ENCODE data around the gene SLC27A3. TPM values are rescaled to one million over a fixed set of nuclear protein-coding genes. Genes with fewer than 3 reads are reported as not detected.

SLC27A3 gene
- total RNA-seq, 4 donors from 2014 or later = 12.9 to 364 (median 36.7) TPM

DNA sequence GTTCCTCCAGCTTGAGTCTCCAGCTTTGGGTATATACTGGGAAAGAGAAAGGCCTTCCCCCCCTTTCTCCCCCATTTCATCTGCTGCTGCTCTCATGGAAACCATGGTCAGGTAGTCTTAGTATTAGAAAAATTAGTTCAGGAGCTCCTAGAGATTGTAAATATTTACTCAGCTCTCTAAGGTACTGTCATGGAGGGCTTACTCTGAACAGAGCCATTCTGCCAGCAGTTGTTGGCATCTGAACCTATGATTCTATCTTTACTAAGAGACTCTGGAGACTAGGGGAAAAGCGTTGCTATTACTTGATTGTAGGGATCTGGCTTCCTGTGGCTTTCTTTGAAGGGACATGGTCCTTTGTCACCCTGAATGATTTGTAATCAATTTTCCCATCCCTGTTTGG lies 41.2 kb upstream of the SLC27A3 start:
- intact Hi-C loops (cut with DNase I; ENCODE audit: low total_unique reads) = no loop called here
- no peak overlapping the region for H3K4me3 ChIP-seq

DNA sequence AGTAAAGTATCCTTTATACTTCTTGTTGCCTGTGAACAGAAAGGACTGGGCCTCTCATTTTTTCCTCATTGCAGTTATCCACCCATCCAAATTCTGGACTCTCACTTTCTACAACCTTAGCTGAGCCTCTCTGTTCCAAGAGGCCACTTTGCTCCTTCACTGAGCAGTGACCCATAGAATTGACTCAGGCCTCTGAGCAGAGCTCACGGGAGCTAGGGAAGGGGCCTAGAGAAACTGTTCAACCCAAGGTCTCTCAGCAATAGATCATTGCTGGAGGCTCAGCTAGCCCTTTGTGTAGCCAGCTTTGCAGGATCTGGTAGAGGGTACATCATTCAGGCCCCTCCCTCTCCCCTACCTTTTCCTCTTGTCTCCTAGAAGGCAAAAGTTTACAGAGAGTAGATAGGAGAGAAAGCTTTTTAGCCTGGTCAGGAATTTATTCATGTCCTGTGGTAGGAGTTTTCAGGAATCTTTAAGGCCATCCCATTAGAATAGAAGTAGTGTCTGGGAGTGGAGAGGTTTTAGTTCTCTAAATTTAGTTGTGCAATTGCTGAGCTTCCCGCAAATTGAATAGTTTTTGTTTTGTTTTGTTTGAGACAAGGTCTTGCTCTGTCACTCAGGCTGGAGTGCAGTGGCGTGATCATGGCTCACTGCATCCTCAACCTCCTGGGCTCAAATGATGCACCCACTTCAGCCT lies 40.7 kb upstream of the SLC27A3 start:
- no peak overlapping the region for H3K27ac ChIP-seq

More for the DNA sequence above, 41.2 kb upstream of the SLC27A3 start:
- Histone ChIP-seq H3K27ac (no peak overlapping the region), H3K36me3 (no peaks in the 10 kb centered on the region), H3K4me1 (peaks cover 0 to 4% of the 10 kb centered on the region in 2 donors), H3K9me3 (no peaks in the 10 kb centered on the region), H3K27me3 (no peaks in the 10 kb centered on the region)
- no peak for DNase-seq
- TF ChIP-seq, protein P1, sequence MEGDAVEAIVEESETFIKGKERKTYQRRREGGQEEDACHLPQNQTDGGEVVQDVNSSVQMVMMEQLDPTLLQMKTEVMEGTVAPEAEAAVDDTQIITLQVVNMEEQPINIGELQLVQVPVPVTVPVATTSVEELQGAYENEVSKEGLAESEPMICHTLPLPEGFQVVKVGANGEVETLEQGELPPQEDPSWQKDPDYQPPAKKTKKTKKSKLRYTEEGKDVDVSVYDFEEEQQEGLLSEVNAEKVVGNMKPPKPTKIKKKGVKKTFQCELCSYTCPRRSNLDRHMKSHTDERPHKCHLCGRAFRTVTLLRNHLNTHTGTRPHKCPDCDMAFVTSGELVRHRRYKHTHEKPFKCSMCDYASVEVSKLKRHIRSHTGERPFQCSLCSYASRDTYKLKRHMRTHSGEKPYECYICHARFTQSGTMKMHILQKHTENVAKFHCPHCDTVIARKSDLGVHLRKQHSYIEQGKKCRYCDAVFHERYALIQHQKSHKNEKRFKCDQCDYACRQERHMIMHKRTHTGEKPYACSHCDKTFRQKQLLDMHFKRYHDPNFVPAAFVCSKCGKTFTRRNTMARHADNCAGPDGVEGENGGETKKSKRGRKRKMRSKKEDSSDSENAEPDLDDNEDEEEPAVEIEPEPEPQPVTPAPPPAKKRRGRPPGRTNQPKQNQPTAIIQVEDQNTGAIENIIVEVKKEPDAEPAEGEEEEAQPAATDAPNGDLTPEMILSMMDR (IDR thresholded peaks at IDR 0.05) = no peak
- TF ChIP-seq POLR2A (IDR thresholded peaks at IDR 0.05) = no peak

DNA sequence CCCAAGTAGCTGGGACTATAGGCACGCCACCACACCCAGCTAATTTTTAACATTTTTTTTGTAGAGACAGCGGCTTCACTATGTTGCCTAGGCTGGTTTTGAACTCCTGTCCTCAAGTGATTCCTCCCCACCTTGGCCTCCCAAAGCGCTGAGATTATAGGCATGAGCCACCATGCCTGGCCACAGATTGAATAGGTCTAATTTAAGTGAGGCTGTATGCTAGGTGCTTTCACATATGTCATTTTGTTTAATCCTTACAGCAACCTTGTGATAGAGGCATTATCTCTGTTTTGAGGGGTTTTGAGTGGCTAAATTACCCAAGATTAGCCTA lies 40.2 kb upstream of the SLC27A3 start:
- Histone ChIP-seq H3K4me1 (peaks cover 0 to 4% of the 10 kb centered on the region in 2 donors), H3K4me3 (no peak overlapping the region), H3K9me3 (no peaks in the 10 kb centered on the region), H3K27me3 (no peaks in the 10 kb centered on the region), H3K27ac (no peak overlapping the region), H3K36me3 (no peaks in the 10 kb centered on the region)
- DNase-seq = no peak
- TF ChIP-seq POLR2A (IDR thresholded peaks at IDR 0.05) = no peak
- TF ChIP-seq, protein P1 (IDR thresholded peaks at IDR 0.05) = no peak
- intact Hi-C loops (cut with DNase I; ENCODE audit: low total_unique reads) = no loop called here

More for the DNA sequence above, 40.7 kb upstream of the SLC27A3 start:
- Histone ChIP-seq H3K9me3 (no peaks in the 10 kb centered on the region), H3K27me3 (no peaks in the 10 kb centered on the region), H3K36me3 (no peaks in the 10 kb centered on the region), H3K4me3 (no peak overlapping the region), H3K4me1 (peaks cover 0 to 4% of the 10 kb centered on the region in 2 donors)
- DNase-seq = no peak
- intact Hi-C loops (cut with DNase I; ENCODE audit: low total_unique reads) = no loop called here
- no peak for TF ChIP-seq POLR2A (IDR thresholded peaks at IDR 0.05)
- TF ChIP-seq, protein P1 (IDR thresholded peaks at IDR 0.05) = no peak

DNA sequence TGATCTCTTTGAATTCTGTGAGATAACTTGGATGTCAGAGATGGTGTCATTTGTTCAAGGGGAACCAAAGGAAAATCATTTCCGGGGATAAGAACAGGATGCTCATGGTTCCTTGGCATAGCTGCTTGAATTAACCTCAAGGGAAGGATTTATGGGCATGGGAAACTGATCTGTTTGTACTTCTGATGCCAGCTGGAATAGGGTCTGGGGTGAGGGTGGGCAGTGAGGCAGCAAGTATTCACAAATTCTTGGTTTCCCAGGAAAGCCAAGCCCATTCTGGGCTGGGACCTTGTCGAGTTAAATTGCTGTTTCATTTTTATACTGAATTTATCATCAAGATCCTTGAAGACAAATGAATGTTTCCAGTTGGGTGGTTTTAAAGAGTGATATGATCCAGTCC lies 33.2 kb upstream of the SLC27A3 start:
- H3K27me3 ChIP-seq = no peaks in the 10 kb centered on the region
- H3K9me3 ChIP-seq = no peaks in the 10 kb centered on the region
- H3K4me1 ChIP-seq = peaks cover 0 to 3% of the 10 kb centered on the region in 2 donors
- H3K4me3 ChIP-seq = no peak overlapping the region
- intact Hi-C loops (cut with DNase I; ENCODE audit: low total_unique reads) = no loop called here
- H3K27ac ChIP-seq = peak overlapping the region in 1 of 2 donors; percentile 53
- H3K36me3 ChIP-seq = no peaks in the 10 kb centered on the region
- no peak for DNase-seq
- no peak for TF ChIP-seq POLR2A (IDR thresholded peaks at IDR 0.05)
- TF ChIP-seq, protein P1 (IDR thresholded peaks at IDR 0.05) = no peak

DNA sequence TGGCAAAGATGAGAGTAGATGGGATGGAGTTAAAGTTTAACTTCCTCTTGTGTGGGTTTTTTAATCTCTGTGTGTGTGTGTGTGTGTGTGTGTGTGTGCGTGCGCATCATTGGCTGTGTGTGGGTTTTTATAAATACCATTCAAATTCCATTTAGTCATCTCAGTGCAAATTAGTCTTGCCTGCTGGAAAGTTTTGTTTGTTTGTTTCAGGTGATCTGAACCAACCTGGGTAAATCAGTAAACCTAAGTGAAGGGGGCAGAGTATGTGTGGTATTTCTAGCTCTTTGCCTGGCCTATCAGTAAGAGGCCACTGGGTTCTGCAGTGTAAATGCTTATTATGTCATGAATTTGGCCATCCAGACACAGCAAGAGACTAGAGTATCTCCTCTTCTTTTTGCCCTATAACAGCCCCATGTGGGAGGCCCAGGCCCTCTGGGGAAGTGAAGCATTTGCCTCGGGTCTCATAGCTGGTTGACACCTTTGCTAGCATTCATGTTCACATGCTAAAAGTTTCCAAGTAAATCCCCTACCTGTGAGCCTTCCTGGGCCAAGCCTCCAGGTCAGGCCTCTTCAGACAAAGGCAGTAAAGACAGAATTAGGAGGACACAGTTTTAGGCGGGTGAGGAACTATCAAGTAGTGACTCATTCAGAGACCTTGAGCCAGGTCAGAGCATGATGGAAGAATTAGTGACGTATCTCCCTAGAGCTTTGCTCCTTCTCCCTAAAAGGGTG lies 32.6 kb upstream of the SLC27A3 start:
- intact Hi-C loops (cut with DNase I; ENCODE audit: low total_unique reads) = no loop called here
- Histone ChIP-seq H3K4me3 (no peak overlapping the region), H3K9me3 (no peaks in the 10 kb centered on the region), H3K27ac (peak overlapping the region; percentile 27 to 53), H3K36me3 (no peaks in the 10 kb centered on the region), H3K27me3 (no peaks in the 10 kb centered on the region), H3K4me1 (peaks cover 0 to 3% of the 10 kb centered on the region in 2 donors)
- TF ChIP-seq, protein P1 (IDR thresholded peaks at IDR 0.05) = no peak
- TF ChIP-seq POLR2A (IDR thresholded peaks at IDR 0.05) = no peak
- DNase-seq = no peak

Data from uterus (tissue), 4 donors.